ENCODE data around the gene SYNE2. TPM values are rescaled to one million over a fixed set of nuclear protein-coding genes. Genes with fewer than 3 reads are reported as not detected.

Gene SYNE2
- total and polyA plus RNA-seq, 12 donors: 43.6 to 205 (median 103) TPM

DNA sequence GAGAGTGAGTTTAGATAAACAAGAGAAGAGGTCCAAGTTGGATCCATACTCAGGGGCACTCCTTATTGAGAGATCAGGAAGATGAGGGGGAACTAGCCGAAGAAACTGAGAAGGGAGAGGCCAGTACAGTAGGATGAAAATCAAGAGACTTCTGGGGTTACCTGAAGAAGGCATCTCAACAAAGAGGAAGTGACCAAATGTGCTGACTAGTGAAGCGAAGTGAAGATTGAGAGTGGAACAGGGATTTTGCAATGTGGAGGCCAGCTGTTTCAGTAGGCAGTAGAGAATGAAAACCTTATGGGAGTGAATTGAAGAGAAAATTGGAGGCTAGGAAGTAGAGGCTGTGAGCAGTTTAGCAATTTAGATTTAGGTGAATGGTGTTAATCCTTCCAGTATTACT is 153.0 kb downstream of the SYNE2 start:
- no peak overlapping the region for H3K4me3 ChIP-seq
- DNase-seq: no peak
- H3K4me1 ChIP-seq: no peaks in the 10 kb centered on the region
- WGBS, 2 donors: 98 to 100% methylated on average over 2 of the region's 2 CpGs
- H3K27me3 ChIP-seq: no peaks in the 10 kb centered on the region
- no peak for ATAC-seq
- no peak overlapping the region for H3K27ac ChIP-seq
- TF ChIP-seq, protein P1, sequence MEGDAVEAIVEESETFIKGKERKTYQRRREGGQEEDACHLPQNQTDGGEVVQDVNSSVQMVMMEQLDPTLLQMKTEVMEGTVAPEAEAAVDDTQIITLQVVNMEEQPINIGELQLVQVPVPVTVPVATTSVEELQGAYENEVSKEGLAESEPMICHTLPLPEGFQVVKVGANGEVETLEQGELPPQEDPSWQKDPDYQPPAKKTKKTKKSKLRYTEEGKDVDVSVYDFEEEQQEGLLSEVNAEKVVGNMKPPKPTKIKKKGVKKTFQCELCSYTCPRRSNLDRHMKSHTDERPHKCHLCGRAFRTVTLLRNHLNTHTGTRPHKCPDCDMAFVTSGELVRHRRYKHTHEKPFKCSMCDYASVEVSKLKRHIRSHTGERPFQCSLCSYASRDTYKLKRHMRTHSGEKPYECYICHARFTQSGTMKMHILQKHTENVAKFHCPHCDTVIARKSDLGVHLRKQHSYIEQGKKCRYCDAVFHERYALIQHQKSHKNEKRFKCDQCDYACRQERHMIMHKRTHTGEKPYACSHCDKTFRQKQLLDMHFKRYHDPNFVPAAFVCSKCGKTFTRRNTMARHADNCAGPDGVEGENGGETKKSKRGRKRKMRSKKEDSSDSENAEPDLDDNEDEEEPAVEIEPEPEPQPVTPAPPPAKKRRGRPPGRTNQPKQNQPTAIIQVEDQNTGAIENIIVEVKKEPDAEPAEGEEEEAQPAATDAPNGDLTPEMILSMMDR (IDR thresholded peaks at IDR 0.05): no peak
- intact Hi-C loops (cut with DNase I): loop anchor here in 1 of 10 donors (10.0 kb wide), 1 partner anchor 201 kb away; no protein-coding TSS in a partner anchor
- peaks cover 0 to 90% (median 29%) of the 10 kb centered on the region in 9 donors for H3K36me3 ChIP-seq
- H3K9me3 ChIP-seq: peaks cover 0 to under 1% (median 0%) of the 10 kb centered on the region in 11 donors

DNA sequence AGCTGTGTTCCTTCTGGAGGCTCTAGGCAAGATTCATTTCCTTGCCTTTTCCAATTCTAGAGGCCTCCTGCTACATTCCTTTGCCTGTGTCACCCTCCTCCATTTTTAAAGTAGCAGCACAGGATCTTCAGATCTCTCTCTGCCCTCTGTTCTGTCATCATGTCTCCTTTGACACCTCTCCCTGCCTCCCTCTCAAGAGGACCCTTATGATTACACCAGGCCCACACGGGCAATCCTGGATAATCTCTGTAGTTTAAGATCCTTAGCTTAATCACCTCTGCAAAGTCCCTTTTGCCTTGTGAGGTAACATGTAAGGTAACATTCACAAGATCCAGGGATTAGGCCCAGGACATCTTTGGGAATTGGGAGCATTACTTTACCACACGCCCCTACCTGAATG is 155.2 kb downstream of the SYNE2 start:
- Histone ChIP-seq H3K27me3 (no peaks in the 10 kb centered on the region), H3K4me3 (no peak overlapping the region), H3K27ac (no peak overlapping the region), H3K36me3 (peaks cover 0 to 85% (median 12%) of the 10 kb centered on the region in 9 donors), H3K9me3 (no peaks in the 10 kb centered on the region), H3K4me1 (no peaks in the 10 kb centered on the region)
- DNase-seq: no peak
- 65 to 76% methylated on average over 2 of the region's 2 CpGs for WGBS, 2 donors
- TF ChIP-seq, protein P1 (IDR thresholded peaks at IDR 0.05): no peak
- ATAC-seq: no peak
- intact Hi-C loops (cut with DNase I): loop anchor here in 1 of 10 donors (10.0 kb wide), 1 partner anchor 203 kb away; no protein-coding TSS in a partner anchor

DNA sequence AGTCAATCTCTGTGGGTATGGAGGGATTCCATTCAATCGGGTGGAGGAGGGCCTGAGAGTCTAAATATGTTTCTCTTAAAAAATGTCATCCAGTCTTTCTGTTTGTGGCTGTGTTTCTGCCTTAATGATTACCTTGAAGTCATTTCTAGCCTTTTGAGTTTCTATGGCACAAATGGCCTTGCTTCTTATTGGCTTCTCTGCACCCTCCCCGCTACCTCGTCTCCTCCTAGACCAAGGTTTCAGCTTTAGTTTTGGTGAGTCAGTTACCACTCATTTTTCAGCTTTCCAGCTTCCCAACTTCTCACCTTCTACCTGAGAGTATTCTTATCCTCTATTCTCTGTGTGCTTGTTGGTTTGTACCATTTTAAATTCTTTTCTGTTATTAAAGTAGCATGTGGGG is 159.2 kb downstream of the SYNE2 start:
- WGBS, 2 donors: 89 to 93% methylated on average over 3 of the region's 3 CpGs
- H3K27ac ChIP-seq: no peak overlapping the region
- H3K4me1 ChIP-seq: no peaks in the 10 kb centered on the region
- intact Hi-C loops (cut with DNase I): loop anchor here in 3 of 10 donors (10.0 kb wide), 2 partner anchors 283 to 293 kb away; partner anchors contain the start of gene ESR2 (in 2 of the 3)
- no peak overlapping the region for H3K4me3 ChIP-seq
- H3K27me3 ChIP-seq: no peaks in the 10 kb centered on the region
- H3K36me3 ChIP-seq: peaks cover 0 to 95% (median 10%) of the 10 kb centered on the region in 9 donors
- H3K9me3 ChIP-seq: peaks cover 0 to 7% (median 0%) of the 10 kb centered on the region in 11 donors
- TF ChIP-seq, protein P1 (IDR thresholded peaks at IDR 0.05): no peak
- ATAC-seq (no peak), DNase-seq (no peak)

DNA sequence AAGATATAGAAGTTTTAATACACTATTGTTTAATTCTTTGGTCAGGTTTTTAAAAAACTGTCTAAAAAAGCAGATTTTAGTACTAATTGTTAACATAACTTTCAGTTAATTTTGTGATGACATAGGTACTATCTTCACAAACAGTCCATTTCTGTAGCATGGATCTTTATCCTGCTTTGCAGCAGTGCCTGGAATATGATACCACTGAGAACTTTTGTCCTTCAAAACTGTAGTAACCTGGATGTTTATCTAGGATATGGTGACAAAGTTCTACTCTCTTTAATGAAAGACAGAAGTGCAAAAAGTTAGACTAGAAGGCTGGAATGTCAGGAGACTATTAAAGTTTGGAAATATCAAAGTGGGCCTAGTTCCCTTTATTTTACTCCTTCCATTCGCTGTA is 159.9 kb downstream of the SYNE2 start:
- Histone ChIP-seq H3K27ac (no peak overlapping the region), H3K4me1 (no peaks in the 10 kb centered on the region), H3K9me3 (peaks cover 0 to 7% (median 0%) of the 10 kb centered on the region in 11 donors), H3K4me3 (no peak overlapping the region), H3K27me3 (no peaks in the 10 kb centered on the region), H3K36me3 (peaks cover 0 to 95% (median 5%) of the 10 kb centered on the region in 9 donors)
- no peak for ATAC-seq
- WGBS, 2 donors: 94 to 100% methylated on average over 1 of the region's 1 CpG
- DNase-seq: no peak
- intact Hi-C loops (cut with DNase I): loop anchor here in 3 of 10 donors (10.0 kb wide), 2 partner anchors 282 to 292 kb away; partner anchors contain the start of gene ESR2 (in 2 of the 3)
- TF ChIP-seq, protein P1 (IDR thresholded peaks at IDR 0.05): no peak
